Stimulated activated CD8-positive, alpha-beta memory T cell treated with anti-CD3 and anti-CD28 coated beads, Interleukin-7, amount 100 ng/mL, for 1 hour (primary cell): ENCODE results near the gene IFT52.
A peak's percentile ranks its signal among the peaks of the same experiment; 100 is the strongest.

ENCODE experiments used
- DNase-seq, 2 donors: peaks; one replicate each; pipeline ENCODE4 v3.0.0-alpha.2; 2020; ENCODE audit warnings: low read depth in 2 of 2

Gene IFT52

DNA sequence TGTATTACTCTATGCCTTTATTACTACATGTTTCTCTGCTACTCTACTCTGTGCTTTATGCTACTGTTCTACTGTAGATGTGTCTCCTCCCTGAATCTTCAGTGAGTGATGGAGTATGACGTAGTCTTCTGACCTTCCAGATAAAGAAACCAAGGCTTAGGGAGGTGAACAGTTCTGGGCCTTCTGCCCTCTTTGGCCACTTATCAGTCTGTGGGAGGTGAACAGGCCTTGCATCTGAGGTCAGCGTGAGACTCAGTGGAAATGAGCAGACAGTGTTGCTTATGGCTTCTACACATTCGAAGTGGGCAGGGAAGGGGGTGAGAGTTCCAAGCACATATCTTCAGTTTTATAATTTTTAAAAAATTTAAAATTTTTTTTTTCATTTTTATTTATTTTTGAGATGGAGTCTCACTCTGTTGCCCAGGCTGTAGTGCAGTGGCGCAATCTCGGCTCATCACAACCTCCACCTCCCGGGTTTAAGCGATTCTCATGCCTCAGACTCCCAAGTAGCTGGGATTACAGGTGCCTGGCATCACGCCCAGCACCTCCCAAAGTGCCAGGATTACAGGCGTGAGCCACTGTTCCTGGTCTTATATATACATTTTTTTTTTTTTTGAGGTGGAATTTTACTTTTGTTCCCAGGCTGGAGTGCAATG, 100.3 kb downstream of the IFT52 start:
- DNase-seq = no peak

DNA sequence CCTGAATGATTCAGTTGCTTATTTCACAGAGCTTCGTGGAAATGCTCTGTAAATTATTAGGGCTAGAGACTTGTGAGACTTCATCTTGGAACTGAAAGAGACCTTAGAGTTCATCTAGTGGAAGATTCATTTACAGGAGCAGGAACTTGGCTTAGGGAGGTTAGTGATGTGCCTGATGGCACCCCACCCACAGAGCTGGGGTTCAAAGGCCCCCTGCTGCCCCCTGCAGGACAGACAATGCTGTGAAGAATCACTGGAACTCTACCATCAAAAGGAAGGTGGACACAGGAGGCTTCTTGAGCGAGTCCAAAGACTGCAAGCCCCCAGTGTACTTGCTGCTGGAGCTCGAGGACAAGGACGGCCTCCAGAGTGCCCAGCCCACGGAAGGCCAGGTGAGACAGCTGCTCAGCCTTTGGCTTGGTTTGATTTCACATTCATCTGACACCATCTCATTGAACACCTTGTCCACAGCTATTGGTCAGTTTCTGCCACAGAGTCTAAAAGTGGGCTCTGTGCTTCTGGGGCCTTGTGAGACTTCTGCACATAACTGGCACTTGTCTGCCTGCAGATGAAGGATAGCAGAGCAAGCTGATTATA, 101.3 kb downstream of the IFT52 start:
- DNase-seq = peak in 1 of 2 donors; percentile 22

DNA sequence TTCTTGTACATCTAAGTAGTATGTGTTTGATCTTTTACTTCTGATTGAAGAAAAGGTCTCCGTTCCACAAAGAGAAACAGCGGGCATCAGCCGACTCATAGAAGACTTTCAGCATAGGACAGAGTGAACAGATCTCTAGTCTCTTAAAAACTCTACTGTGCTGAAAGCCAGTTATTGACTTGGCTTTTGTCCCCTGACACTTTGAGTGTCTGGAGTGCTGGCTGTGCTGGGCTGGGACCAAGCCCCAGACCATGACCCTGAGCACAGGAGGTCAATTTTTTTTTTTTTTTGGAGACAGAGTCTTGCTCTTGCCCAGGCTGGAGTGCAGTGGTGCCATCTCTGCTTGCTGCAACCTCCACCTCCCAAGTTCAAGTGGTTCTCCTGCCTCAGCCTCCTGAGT, 104.0 kb downstream of the IFT52 start:
- no peak for DNase-seq

DNA sequence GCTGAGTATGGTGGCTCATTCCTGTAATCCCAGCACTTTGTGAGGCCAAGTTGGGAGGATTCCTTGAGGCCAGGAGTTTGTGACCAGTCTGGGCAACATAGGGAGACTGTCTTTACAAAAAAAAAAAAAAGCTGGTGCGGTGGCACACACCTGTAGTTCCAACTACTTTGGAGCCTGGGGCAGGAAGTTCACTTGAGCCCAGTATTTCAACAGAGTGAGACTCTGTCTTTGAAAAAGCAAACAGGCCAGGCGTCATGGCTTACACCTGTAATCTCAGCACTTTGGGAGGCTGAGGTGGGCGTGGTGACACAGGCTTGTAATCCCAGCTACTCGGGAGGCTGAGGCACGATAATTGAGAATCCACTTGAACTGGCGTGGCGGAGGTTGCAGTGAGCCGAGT, 104.8 kb downstream of the IFT52 start:
- DNase-seq = no peak
